H1 (cell line): ENCODE data around the gene GAST. TPM values are rescaled to one million over a fixed set of nuclear protein-coding genes. Genes with fewer than 3 reads are reported as not detected.
A peak's percentile ranks its signal among the peaks of the same experiment; 100 is the strongest.

Experiments
- CREB1 ChIP-seq: IDR thresholded peaks from 2 replicates; pipeline ENCODE4 v1.6.1; 2012; ENCODE audit warnings: inconsistent platforms
- GTF2F1 ChIP-seq: IDR thresholded peaks from 2 replicates; pipeline ENCODE4 v1.6.1; 2012; ENCODE audit warnings: low read depth, low read length, improper control_type of control experiment, borderline replicate concordance
- polyA plus RNA-seq, 7 experiments: library from polyadenylated mRNA; depleted of rRNA in 3 of 7; stranded (reverse) in 5 of 7; unstranded in 2 of 7; fragments of >200 nt in 5 of 7; fragments of 200-250 nt in 2 of 7; gene quantifications; 1 replicate in 5 of 7; 2 replicates in 1 of 7; 4 replicates in 1 of 7; pipeline versions ENCODE4 v1.2.1 to v1.2.3, GENCODE V29; 2011 to 2013; ENCODE audit warnings: missing spikeins in 2 of 7, mixed read lengths in 2 of 7
- total RNA-seq: library from RNA; stranded (reverse); fragmentation: NEBNext Ultra II Directional; extraction: Animal tissue kit (Norgen Biotek cat#: 25700); gene quantifications from 2 replicates; pipeline ENCODE4 v1.2.1, GENCODE V29; 2021

The GAST gene
- total and polyA plus RNA-seq, 2 of the 8 experiments (the other 6 are each of a cell fraction or from before 2014, with no cell fraction given): not detected

DNA sequence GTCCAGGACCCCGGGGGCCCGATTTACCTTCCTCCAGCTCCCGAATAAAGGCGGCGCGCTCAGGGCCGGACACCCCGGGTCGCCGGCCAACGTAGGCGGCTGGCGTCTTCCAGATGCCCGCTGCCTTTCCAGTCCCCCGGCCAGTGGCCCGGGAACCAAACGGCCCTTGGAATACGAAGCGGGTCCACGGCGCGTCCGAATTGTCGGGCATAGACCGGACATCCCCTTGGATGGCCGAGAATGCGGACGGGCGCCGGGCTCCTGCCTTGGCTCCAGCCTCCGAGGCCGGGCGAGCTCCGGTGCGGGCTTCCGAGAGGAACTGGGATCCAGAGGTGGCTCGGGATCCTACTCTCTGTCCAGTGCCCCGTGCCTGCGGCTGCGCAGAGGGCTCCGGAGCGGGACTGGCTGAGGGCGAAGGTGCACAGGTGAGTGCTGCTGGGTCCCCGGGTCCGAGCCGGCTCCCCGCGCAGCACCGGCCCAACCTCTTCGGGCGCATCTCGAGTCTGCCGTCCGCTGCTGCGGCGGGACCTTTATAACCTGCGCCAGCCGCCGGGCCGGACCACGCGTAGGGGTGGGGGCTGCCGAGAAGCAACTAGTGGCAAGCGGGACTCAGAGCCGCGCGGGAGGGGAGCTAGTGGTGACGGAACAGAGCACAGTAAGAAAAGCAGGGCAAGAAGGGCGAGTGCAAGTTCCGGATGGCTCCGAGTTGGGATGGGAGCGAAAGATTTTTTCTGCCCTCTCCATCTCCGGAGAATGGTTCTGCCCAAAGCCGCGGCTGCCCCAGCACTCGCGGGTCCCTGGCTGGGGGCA is 22.2 kb downstream of the GAST start, which contains the start of gene HAP1 (continued):
- TF ChIP-seq CREB1: peak; percentile 36; the same call in 1 of the 2 replicates
- TF ChIP-seq GTF2F1: peak; percentile 88
